T-helper 2 cell (primary cell): ENCODE measurements around the gene ILF2.
"Not testable (repeated sequence)": the region's sequence is repeated elsewhere in the genome, so short reads cannot be mapped to it uniquely, and the experiment has no call there.

Experiments used
- DNase-seq, 5 experiments: peaks; one replicate each; pipeline versions ENCODE4 v3.0.0 to v3.0.0-alpha.2; 2012 to 2022
- total RNA-seq, 2 donors: gene quantifications; one replicate each; lab custom pipeline; 2026; lab: John Stamatoyannopoulos, UW

The ILF2 gene
- total RNA-seq = 219 to 227 reads per million in 2 donors

GRCh38 chr1:153670859-153671627, at the start of gene ILF2:
Gene ILF2, minus strand, starts transcription at chr1:153670993. Its CDS starts 71 bp downstream, at chr1:153670922.
- DNase-seq = peak; percentile 88 to 99 (median 97)

GRCh38 chr1:153717330-153717729, 46.5 kb upstream of the ILF2 start:
- DNase-seq = no peak

GRCh38 chr1:153716211-153716610, 45.4 kb upstream of the ILF2 start:
- not testable (repeated sequence) for DNase-seq

- no peak for DNase-seq
Measured at GRCh38 chr1:153711026-153711425, 40.2 kb upstream of the ILF2 start.

GRCh38 chr1:153705484-153705883, 34.7 kb upstream of the ILF2 start:
- no peak for DNase-seq

GRCh38 chr1:153699768-153700167, 29.0 kb upstream of the ILF2 start:
- DNase-seq = no peak

- no peak for DNase-seq
Measured at GRCh38 chr1:153698923-153699714, 28.3 kb upstream of the ILF2 start.

- no peak for DNase-seq
Measured at GRCh38 chr1:153698020-153698922, 27.5 kb upstream of the ILF2 start.

GRCh38 chr1:153697191-153698019, 26.6 kb upstream of the ILF2 start:
- DNase-seq = no peak

GRCh38 chr1:153696741-153697140, 25.9 kb upstream of the ILF2 start:
- no peak for DNase-seq

- DNase-seq = no peak
Measured at GRCh38 chr1:153693466-153693865, 22.7 kb upstream of the ILF2 start.

GRCh38 chr1:153688736-153689328, 18.0 kb upstream of the ILF2 start:
- no peak for DNase-seq

GRCh38 chr1:153688276-153688675, 17.5 kb upstream of the ILF2 start:
- no peak for DNase-seq

GRCh38 chr1:153687346-153688125, 16.7 kb upstream of the ILF2 start:
- no peak for DNase-seq

GRCh38 chr1:153685544-153686340, 14.9 kb upstream of the ILF2 start:
- no peak for DNase-seq

GRCh38 chr1:153684892-153685291, 14.1 kb upstream of the ILF2 start:
- no peak for DNase-seq

GRCh38 chr1:153683854-153684253, 13.1 kb upstream of the ILF2 start:
- DNase-seq = no peak

GRCh38 chr1:153682730-153683129, 11.9 kb upstream of the ILF2 start:
- no peak for DNase-seq

GRCh38 chr1:153680120-153680403, 9.3 kb upstream of the ILF2 start:
- no peak for DNase-seq
